ENCODE data around the gene ARHGAP27.

ARHGAP27 gene

DNA sequence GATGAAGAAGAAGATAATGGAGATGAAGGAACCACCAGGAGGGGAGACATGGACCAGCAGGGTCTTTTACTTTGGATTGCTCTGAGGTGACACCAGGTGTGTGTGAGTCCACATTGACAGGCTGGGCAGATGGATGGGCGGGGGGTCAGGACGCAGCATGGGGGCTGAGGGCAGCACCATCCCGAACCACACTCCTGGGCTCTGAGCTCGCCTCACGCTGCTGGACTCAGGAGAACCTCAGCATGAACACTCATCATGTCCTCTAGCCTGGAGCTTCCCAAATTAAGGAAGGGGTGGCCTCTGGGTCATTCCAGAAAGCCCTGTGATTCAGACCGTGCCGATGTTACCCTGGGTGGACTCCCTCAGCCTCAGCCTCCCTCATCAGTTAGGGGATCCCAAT, 65.5 kb downstream of the ARHGAP27 start:
- H3K9me3 Mint-ChIP-seq = peaks cover 7 to 13% of the 10 kb centered on the region in 2 donors
- no peak overlapping the region for H3K4me3 Mint-ChIP-seq
- peaks cover 8 to 15% of the 10 kb centered on the region in 2 donors for H3K36me3 Mint-ChIP-seq
- ATAC-seq (replicated peaks) (no peak), DNase-seq (no peak)
- H3K27ac Mint-ChIP-seq = no peak overlapping the region
- peaks cover 18 to 36% of the 10 kb centered on the region in 2 donors for H3K4me1 Mint-ChIP-seq
- peaks cover 14% of the 10 kb centered on the region in 2 donors for H3K27me3 Mint-ChIP-seq

DNA sequence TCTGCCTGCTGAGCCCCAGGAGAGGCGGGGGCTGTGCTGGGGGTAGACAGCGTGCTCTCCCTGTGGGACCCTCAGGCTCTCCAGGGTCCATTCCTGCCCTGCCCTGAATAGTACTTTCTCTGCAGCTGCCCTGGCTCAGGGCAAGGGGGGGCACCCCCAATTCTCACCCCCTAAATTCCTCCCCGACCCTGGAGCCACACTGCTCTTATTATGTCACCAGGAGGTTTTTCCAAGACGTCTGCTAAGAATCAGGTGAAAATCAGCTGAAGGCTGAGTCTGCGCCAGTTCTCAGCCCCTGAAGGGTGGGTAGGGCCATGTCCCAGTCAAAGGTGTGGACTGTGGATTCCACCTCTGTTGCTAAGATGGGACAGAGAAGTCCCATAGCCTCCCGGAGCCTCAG, 66.0 kb downstream of the ARHGAP27 start:
- no peak overlapping the region for H3K4me3 Mint-ChIP-seq
- peaks cover 8 to 15% of the 10 kb centered on the region in 2 donors for H3K36me3 Mint-ChIP-seq
- peaks cover 13 to 16% of the 10 kb centered on the region in 2 donors for H3K27me3 Mint-ChIP-seq
- H3K9me3 Mint-ChIP-seq = peaks cover 7 to 13% of the 10 kb centered on the region in 2 donors
- H3K27ac Mint-ChIP-seq = no peak overlapping the region
- DNase-seq (no peak), ATAC-seq (replicated peaks) (no peak)
- H3K4me1 Mint-ChIP-seq = peaks cover 15 to 31% of the 10 kb centered on the region in 2 donors

DNA sequence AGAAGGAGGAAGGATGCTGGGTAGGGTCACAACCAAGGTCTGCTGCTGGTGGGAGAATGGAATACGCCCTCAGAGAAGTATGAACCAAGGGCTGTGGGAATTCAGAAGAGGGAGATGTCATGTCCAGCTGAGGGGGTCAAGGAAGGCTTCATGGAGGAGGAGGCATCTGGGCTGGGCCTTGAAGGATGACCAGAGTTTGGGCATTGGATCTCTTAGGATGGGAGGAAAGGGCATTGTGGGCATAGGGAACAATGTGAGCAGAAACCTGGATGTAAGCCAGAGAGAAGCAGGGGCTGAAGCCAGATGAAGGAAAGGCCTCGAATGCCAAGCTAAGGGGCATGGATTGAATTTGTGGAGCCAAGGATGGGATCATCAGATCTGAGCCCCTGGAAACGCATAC, 66.6 kb downstream of the ARHGAP27 start:
- H3K27ac Mint-ChIP-seq = no peak overlapping the region
- H3K27me3 Mint-ChIP-seq = peaks cover 18 to 19% of the 10 kb centered on the region in 2 donors
- no peak overlapping the region for H3K4me3 Mint-ChIP-seq
- DNase-seq (no peak), ATAC-seq (replicated peaks) (no peak)
- H3K9me3 Mint-ChIP-seq = peaks cover 7 to 13% of the 10 kb centered on the region in 2 donors
- peaks cover 8 to 15% of the 10 kb centered on the region in 2 donors for H3K36me3 Mint-ChIP-seq
- peaks cover 14 to 25% of the 10 kb centered on the region in 2 donors for H3K4me1 Mint-ChIP-seq

DNA sequence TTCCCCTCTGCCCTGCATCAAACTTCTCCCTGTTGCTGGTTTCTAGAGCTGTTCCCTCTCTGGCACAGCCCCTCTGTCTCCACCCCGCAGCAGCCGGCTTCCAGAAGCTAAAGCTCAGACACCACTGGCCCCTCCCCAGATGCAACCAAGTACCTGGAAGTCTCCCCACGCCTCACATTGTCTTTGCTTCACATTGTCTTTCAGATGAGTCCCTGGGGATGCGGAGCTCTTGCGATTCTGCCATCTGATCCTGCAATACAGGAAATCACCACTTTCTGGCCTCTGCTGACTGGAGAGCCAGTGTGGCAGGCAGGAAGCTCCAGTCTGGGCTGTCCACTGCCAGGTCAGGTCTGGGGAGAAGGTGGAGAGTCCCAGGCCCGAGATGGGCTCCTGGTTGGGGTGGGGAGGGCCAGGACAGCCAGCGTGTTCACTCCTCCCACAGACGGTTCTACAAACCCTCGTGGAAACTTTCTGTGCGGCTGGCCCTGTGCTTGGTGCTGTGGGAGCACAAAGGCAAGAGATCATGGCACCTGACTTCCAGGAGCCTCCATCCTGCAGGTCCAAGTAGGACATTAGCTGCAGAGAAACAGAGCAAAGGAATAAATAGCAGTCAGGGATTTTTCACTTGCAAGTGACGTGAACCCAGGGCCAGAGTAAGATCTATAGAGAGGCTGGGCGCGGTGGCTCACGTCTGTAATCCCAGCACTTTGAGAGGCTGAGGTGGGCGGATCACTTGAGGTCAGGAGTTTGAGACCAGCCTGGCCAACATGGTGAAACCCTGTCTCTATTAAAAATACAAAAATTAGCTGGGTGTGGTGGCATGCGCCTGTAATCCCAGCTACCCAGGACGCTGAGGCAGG, 67.9 kb downstream of the ARHGAP27 start:
- H3K27ac Mint-ChIP-seq = peak overlapping the region; percentile 67

DNA sequence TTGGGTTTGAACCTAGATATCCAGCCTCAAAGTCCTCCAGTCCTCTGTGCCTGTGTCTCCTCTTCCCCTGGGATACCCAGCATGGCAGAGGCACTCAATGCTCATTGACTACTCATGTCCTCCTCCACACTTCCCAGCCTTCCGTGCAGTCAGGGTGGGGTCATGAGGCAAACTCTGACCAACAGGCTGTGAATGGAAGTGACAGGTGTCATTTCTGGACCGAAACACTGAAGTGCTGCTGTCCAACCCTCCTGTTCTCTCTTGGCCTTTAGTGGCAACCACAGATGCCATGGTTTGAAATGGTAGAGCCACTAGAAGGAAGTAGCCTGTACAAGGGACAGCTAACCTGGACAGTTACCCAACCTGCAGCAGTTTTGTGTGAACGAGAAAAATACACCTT, 69.2 kb downstream of the ARHGAP27 start:
- no peak overlapping the region for H3K4me3 Mint-ChIP-seq
- H3K9me3 Mint-ChIP-seq = peaks cover 7 to 13% of the 10 kb centered on the region in 2 donors
- no peak for ATAC-seq (replicated peaks)
- peaks cover 21 to 26% of the 10 kb centered on the region in 2 donors for H3K27me3 Mint-ChIP-seq
- H3K36me3 Mint-ChIP-seq = peaks cover 8 to 15% of the 10 kb centered on the region in 2 donors
- H3K4me1 Mint-ChIP-seq = peaks cover 8 to 9% of the 10 kb centered on the region in 2 donors
- no peak overlapping the region for H3K27ac Mint-ChIP-seq
- no peak for DNase-seq

More for the DNA sequence above, 67.9 kb downstream of the ARHGAP27 start:
- peaks cover 8 to 15% of the 10 kb centered on the region in 2 donors for H3K36me3 Mint-ChIP-seq
- no peak overlapping the region for H3K4me3 Mint-ChIP-seq
- peaks cover 21 to 26% of the 10 kb centered on the region in 2 donors for H3K27me3 Mint-ChIP-seq
- peaks cover 7 to 13% of the 10 kb centered on the region in 2 donors for H3K9me3 Mint-ChIP-seq
- H3K4me1 Mint-ChIP-seq = peaks cover 12 to 16% of the 10 kb centered on the region in 2 donors
- DNase-seq = no peak
- peak; percentile 20 to 21 for ATAC-seq (replicated peaks)

DNA sequence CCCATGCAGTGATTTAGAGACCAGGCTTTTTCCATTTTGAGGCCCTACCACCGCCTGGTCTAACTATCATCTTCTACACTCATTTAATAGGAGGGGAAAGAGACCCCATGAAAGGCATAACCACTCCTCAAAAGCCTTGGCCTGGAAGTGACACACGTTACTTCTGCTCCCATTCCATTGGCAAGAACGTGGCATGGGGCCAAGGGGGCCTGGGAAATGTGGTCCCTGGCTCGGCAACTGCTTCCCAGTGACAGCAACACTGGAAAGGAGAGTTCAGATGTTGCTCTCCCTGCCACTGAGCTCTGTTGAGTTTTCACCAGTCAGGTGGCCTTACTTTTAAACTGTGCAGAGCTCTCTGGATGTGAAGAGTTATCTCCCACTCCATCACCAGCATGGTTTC, 70.7 kb downstream of the ARHGAP27 start:
- Mint-ChIP-seq H3K36me3 (peaks cover 8 to 15% of the 10 kb centered on the region in 2 donors), H3K27me3 (peaks cover 21 to 26% of the 10 kb centered on the region in 2 donors), H3K27ac (no peak overlapping the region), H3K9me3 (peaks cover 7 to 13% of the 10 kb centered on the region in 2 donors), H3K4me1 (peaks cover 12 to 16% of the 10 kb centered on the region in 2 donors), H3K4me3 (no peak overlapping the region)
- ATAC-seq (replicated peaks) (no peak), DNase-seq (no peak)

DNA sequence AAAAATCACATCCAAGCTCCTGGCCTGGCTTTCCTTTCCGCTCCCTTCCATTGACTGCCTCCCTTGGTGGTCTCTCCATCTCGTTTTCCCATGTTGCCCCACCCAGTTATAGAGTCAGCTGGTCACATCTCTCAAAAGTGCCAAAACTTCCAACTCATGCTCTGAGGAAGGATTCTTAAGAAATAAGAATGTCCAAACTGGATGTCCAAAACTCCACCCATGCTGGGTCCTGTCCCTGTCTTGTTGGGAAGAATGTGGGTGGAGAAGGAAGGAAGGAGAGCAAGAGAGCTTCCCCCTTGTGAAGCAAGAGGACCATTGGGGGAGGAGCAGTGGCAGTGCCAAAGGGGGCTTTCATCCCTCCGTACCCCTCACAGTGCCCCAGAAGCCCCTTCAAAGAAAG, 71.2 kb downstream of the ARHGAP27 start:
- ATAC-seq (replicated peaks) (no peak), DNase-seq (no peak)
- Mint-ChIP-seq H3K4me1 (peaks cover 13 to 21% of the 10 kb centered on the region in 2 donors), H3K27ac (no peak overlapping the region), H3K4me3 (no peak overlapping the region), H3K9me3 (peaks cover 7 to 13% of the 10 kb centered on the region in 2 donors), H3K27me3 (peaks cover 21 to 26% of the 10 kb centered on the region in 2 donors), H3K36me3 (peaks cover 8 to 15% of the 10 kb centered on the region in 2 donors)

DNA sequence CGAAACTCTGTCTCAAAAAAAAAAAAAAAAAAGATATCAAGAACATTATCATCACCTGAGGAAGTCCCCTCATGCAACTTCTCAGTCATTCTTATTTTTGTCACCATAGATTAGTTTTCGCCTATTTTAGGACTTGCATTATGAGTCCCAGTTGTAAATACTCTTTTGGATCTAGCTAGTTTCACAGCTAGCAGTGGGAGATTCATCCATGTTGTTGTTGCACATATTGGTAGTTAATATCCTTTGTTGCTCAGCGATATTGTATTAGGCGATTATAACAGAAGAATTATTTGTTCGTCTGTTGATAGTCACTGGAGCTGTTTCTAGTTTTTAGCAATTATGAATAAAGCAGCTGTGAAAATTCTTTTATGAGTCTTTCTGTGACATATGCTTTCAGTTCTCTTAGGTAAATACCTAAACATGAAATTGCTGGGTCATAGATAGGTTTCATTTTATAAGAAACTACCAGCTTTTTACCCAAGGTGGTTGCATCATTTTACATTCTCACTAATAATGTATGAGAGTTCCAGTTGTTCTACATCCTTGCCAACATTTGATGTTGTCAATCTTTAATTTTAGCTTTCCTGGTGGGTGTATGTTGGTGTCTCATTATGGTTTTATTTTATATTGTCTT, 75.2 kb downstream of the ARHGAP27 start:
- peak; percentile 23 to 41 for ATAC-seq (replicated peaks)
- H3K27me3 Mint-ChIP-seq = peaks cover 14 to 16% of the 10 kb centered on the region in 2 donors
- no peak overlapping the region for H3K27ac Mint-ChIP-seq

DNA sequence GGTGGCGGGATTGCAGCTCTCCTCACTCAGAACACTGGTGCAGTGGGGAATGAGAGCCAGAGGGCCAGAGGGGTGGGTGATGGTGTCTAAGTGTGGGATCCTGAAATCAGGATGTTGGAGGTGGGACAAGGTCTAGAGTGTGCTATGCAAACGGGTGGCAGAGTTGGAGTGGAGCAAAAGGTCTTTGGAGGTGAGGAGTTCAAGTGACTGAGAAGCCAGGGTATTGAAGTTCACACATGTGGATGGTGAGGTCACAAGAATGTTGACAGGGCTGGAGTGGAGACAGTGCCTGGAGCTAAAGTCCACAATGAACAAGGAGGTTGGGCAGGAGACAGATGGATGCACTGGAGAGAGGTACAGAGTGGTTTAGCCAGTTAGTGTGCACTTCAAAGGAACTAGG, 77.6 kb downstream of the ARHGAP27 start:
- DNase-seq = no peak
- peaks cover 31 to 35% of the 10 kb centered on the region in 2 donors for H3K4me1 Mint-ChIP-seq
- H3K36me3 Mint-ChIP-seq = peaks cover 7 to 30% of the 10 kb centered on the region in 2 donors
- ATAC-seq (replicated peaks) = no peak
- no peak overlapping the region for H3K27ac Mint-ChIP-seq
- no peaks in the 10 kb centered on the region for H3K27me3 Mint-ChIP-seq
- no peak overlapping the region for H3K4me3 Mint-ChIP-seq
- H3K9me3 Mint-ChIP-seq = peaks cover 11 to 14% of the 10 kb centered on the region in 2 donors

More for the DNA sequence above, 75.2 kb downstream of the ARHGAP27 start:
- Mint-ChIP-seq H3K4me3 (no peak overlapping the region), H3K36me3 (peaks cover 5 to 20% of the 10 kb centered on the region in 2 donors), H3K4me1 (peaks cover 29 to 30% of the 10 kb centered on the region in 2 donors), H3K9me3 (peaks cover 11 to 13% of the 10 kb centered on the region in 2 donors)
- no peak for DNase-seq

DNA sequence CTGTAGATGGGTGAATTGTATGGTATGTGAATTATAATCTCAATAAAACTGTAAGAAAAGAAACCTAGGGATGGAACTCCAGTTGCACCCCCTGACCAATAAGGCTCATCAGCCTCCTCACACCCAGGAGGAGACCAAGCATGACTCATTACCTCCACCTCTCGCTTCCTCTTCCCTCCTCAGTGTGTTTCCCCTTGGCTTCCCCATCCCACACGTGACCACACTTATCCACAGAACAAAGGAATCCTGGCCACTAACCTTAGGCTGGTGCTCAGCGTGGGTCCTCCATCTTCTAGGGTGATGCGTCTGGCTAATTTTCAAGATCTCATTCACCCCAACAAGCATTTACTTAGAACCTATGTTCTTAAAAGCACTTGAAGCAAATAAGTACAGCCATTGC, 79.6 kb downstream of the ARHGAP27 start:
- Mint-ChIP-seq H3K9me3 (peaks cover 11 to 14% of the 10 kb centered on the region in 2 donors), H3K36me3 (peaks cover 7 to 30% of the 10 kb centered on the region in 2 donors), H3K27ac (peak overlapping the region; percentile 90), H3K4me3 (peak overlapping the region; percentile 20 to 61), H3K27me3 (no peaks in the 10 kb centered on the region), H3K4me1 (peaks cover 33 to 35% of the 10 kb centered on the region in 2 donors)
- DNase-seq = peak; percentile 69
- peak; percentile 95 to 98 for ATAC-seq (replicated peaks)

DNA sequence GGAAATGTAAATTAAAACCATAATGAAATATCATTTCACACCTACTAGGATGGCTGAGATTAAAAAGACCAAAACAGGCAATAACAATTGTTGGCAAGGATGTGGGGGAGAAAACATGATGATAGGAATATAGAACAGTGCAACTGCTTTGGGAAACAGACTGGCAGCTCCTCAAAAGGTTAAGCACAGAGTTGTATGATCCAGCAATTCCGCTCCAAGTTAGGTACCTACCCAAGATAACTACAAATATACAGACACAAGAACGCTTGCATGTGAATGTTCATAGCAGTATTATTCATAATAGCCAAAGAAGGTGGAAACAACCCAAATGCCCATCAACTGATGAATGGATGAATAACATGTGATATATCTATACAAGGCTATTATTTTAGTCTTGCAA, 80.8 kb downstream of the ARHGAP27 start:
- H3K36me3 Mint-ChIP-seq = peaks cover 7 to 30% of the 10 kb centered on the region in 2 donors
- peak overlapping the region; percentile 60 for H3K27ac Mint-ChIP-seq
- H3K9me3 Mint-ChIP-seq = peaks cover 11 to 14% of the 10 kb centered on the region in 2 donors
- no peaks in the 10 kb centered on the region for H3K27me3 Mint-ChIP-seq
- DNase-seq (no peak), ATAC-seq (replicated peaks) (no peak)
- no peak overlapping the region for H3K4me3 Mint-ChIP-seq
- peaks cover 30 to 34% of the 10 kb centered on the region in 2 donors for H3K4me1 Mint-ChIP-seq

DNA sequence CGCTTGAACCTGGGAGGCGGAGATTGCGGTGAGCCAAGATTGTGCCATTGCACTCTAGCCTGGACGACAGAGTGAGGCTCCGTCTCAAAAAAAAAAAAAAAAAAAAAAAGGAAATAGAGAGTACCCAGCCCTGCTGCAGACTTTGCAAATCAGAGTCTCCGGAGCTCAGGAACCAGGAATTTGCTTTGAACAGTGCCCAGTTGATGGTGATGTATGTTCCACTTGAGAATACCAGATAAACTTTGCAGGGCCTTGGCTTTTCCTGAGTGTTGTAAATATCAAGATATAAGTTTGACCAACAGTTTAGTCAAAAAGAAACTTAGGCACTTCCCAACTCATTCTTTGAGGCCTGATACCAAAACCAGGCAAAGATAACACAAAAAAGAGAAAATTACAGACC, 85.2 kb downstream of the ARHGAP27 start:
- no peak for DNase-seq
- H3K36me3 Mint-ChIP-seq = peaks cover 3 to 13% of the 10 kb centered on the region in 2 donors
- no peaks in the 10 kb centered on the region for H3K27me3 Mint-ChIP-seq

DNA sequence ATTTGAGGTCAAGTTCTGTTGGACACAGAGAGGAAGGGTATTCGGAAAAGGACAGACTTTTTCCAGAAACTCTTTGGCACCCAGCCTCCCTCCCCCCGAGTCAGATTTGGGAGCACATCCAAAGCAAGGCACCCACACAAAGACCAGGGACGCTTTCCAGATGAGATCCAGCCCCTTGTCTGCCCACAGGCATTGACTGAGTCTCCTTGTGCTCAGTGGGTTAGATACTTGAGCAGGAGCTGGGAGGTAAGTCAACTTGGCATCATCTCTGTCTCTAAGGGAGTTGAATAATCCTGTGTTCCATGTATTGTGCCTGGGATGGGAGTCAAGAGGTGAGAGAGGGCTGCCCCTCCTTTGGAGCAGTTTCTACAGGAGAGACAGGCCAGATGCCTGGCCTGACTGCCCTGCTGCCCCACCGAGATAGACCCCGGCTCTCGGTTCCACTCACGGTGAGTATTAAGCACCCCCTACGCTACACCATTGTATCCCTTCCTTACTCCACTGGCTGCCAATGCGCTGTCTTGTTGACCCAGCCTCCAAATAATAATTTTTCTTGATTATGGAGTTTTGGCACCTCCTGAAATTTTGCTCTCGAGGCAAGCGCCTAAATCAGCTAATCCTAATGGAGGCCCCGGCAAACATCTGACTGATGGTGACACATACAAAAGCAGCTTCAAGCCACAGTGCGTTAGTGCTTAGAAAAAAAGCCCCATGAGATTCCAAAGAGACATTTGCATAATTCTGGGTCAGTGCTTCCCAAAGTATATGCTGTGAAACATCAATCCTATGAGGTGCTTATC, 86.3 kb downstream of the ARHGAP27 start:
- Mint-ChIP-seq H3K27ac (no peak overlapping the region), H3K4me3 (no peak overlapping the region), H3K9me3 (peaks cover 0 to 1% of the 10 kb centered on the region in 2 donors), H3K27me3 (no peaks in the 10 kb centered on the region), H3K4me1 (peaks cover 25 to 38% of the 10 kb centered on the region in 2 donors), H3K36me3 (peaks cover 0 to 4% of the 10 kb centered on the region in 2 donors)
- DNase-seq (no peak), ATAC-seq (replicated peaks) (no peak)

More for the DNA sequence above, 85.2 kb downstream of the ARHGAP27 start:
- Mint-ChIP-seq H3K4me1 (peaks cover 21 to 38% of the 10 kb centered on the region in 2 donors), H3K9me3 (peaks cover 3 to 4% of the 10 kb centered on the region in 2 donors), H3K27ac (no peak overlapping the region), H3K4me3 (no peak overlapping the region)
- ATAC-seq (replicated peaks) = no peak

Data from stimulated activated naive B cell treated with anti-CD40 and anti-IgM and Interleukin-4, amounts not matched to agents 10 μg/mL and 1 μg/mL and 100 μg/mL, for 72 hours (primary cell).